ENCODE measurements around the gene LTBP4.
"Not testable (repeated sequence)": the region's sequence is repeated elsewhere in the genome, so short reads cannot be mapped to it uniquely, and the experiment has no call there.

Gene LTBP4

GRCh38 chr19:40617961-40618360 is 16.8 kb downstream of the LTBP4 start:
- Histone ChIP-seq H3K9ac (no peak overlapping the region), H3K4me2 (no peak overlapping the region), H3K4me3 (no peak overlapping the region), H4K20me1 (peaks cover 26% of the 10 kb centered on the region; the same call in 1 of the 2 replicates), H3K27me3 (no peaks in the 10 kb centered on the region), H3K9me3 (no peaks in the 10 kb centered on the region), H3K4me1 (peaks cover 14% of the 10 kb centered on the region), H3K36me3 (peaks cover 74% of the 10 kb centered on the region), H3K27ac (no peak overlapping the region)
- no peak for TF ChIP-seq Cebpa-rat (IDR thresholded peaks at IDR 0.05)

- Histone ChIP-seq H4K20me1 (peaks cover 27% of the 10 kb centered on the region; the same call in 1 of the 2 replicates), H3K4me1 (peaks cover 9% of the 10 kb centered on the region; the same call in 1 of the 2 replicates), H3K4me3 (no peak overlapping the region), H3K27me3 (no peaks in the 10 kb centered on the region), H3K9ac (no peak overlapping the region), H3K9me3 (no peaks in the 10 kb centered on the region), H3K4me2 (no peak overlapping the region), H3K27ac (no peak overlapping the region), H3K36me3 (peaks cover 90% of the 10 kb centered on the region)
- no peak for TF ChIP-seq Cebpa-rat (IDR thresholded peaks at IDR 0.05)
Observed at GRCh38 chr19:40619333-40620160, 18.4 kb downstream of the LTBP4 start.

- no peaks in the 10 kb centered on the region for H3K9me3 ChIP-seq
- H3K9ac ChIP-seq, result no peak overlapping the region
- no peak for TF ChIP-seq Cebpa-rat (IDR thresholded peaks at IDR 0.05)
- H3K27me3 ChIP-seq, result no peaks in the 10 kb centered on the region
- H4K20me1 ChIP-seq, result peaks cover 27% of the 10 kb centered on the region; the same call in 1 of the 2 replicates
- no peak overlapping the region for H3K4me3 ChIP-seq
- H3K4me2 ChIP-seq, result no peak overlapping the region
- no peak overlapping the region for H3K27ac ChIP-seq
- peaks cover 95% of the 10 kb centered on the region for H3K36me3 ChIP-seq
- peaks cover 9% of the 10 kb centered on the region; the same call in 1 of the 2 replicates for H3K4me1 ChIP-seq
Observed at GRCh38 chr19:40620161-40620485, 19.0 kb downstream of the LTBP4 start.

GRCh38 chr19:40621283-40621682 is 20.1 kb downstream of the LTBP4 start:
- Histone ChIP-seq H4K20me1 (peaks cover 16% of the 10 kb centered on the region; the same call in 1 of the 2 replicates), H3K4me3 (no peak overlapping the region), H3K36me3 (peaks cover 97% of the 10 kb centered on the region), H3K9ac (no peak overlapping the region), H3K4me1 (no peaks in the 10 kb centered on the region), H3K27ac (no peak overlapping the region), H3K27me3 (no peaks in the 10 kb centered on the region), H3K9me3 (no peaks in the 10 kb centered on the region), H3K4me2 (no peak overlapping the region)
- no peak for TF ChIP-seq Cebpa-rat (IDR thresholded peaks at IDR 0.05)

DNA sequence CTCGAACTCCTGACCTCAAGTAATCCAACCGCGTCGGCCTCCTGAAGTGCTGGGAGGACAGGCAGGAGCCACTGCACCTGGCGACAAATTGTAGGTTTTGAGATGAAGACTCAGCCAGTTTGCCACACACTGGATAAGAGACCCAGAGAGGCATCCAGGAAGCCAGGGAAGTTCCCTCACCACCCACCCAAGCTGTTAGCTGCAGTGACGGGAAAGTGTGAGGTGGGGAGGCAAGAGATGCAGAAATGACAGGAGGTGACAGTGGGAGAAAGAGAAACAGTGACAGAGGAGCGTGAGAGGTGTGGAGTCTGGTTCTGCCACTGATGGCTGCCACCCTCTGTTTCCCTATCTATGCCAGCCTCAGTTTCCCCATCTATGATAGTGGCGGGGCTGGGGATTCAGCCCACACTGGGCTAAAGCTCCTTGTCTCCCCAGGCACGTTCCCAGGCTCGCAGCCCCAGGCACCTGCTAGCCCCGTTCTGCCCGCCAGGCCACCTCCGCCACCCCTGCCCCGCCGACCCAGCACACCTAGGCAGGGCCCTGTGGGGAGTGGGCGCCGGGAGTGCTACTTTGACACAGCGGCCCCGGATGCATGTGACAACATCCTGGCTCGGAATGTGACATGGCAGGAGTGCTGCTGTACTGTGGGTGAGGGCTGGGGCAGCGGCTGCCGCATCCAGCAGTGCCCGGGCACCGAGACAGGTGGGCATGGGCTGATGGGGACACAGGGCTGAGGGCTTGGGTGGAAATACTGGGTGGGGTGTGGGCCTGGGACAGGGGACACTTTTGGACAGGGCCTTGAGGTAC is 21.0 kb downstream of the LTBP4 start:
- peaks cover 97% of the 10 kb centered on the region for H3K36me3 ChIP-seq
- H3K4me3 ChIP-seq, result no peak overlapping the region
- peaks cover 15% of the 10 kb centered on the region; the same call in 1 of the 2 replicates for H4K20me1 ChIP-seq
- H3K27me3 ChIP-seq, result no peaks in the 10 kb centered on the region
- H3K9me3 ChIP-seq, result no peaks in the 10 kb centered on the region
- no peak overlapping the region for H3K9ac ChIP-seq
- no peak for TF ChIP-seq Cebpa-rat (IDR thresholded peaks at IDR 0.05)
- H3K4me1 ChIP-seq, result no peaks in the 10 kb centered on the region
- H3K4me2 ChIP-seq, result no peak overlapping the region
- no peak overlapping the region for H3K27ac ChIP-seq

GRCh38 chr19:40622773-40623075 is 21.6 kb downstream of the LTBP4 start:
- Histone ChIP-seq H4K20me1 (0 out of 2 replicates have a peak, but pooled peaks cover 15% of the 10 kb centered on the region), H3K36me3 (peaks cover 99% of the 10 kb centered on the region), H3K27ac (no peak overlapping the region), H3K9ac (no peak overlapping the region), H3K4me1 (no peaks in the 10 kb centered on the region), H3K9me3 (no peaks in the 10 kb centered on the region), H3K27me3 (no peaks in the 10 kb centered on the region), H3K4me2 (no peak overlapping the region), H3K4me3 (no peak overlapping the region)
- no peak for TF ChIP-seq Cebpa-rat (IDR thresholded peaks at IDR 0.05)

GRCh38 chr19:40623403-40624251 is 22.5 kb downstream of the LTBP4 start:
- no peak for TF ChIP-seq Cebpa-rat (IDR thresholded peaks at IDR 0.05)

DNA sequence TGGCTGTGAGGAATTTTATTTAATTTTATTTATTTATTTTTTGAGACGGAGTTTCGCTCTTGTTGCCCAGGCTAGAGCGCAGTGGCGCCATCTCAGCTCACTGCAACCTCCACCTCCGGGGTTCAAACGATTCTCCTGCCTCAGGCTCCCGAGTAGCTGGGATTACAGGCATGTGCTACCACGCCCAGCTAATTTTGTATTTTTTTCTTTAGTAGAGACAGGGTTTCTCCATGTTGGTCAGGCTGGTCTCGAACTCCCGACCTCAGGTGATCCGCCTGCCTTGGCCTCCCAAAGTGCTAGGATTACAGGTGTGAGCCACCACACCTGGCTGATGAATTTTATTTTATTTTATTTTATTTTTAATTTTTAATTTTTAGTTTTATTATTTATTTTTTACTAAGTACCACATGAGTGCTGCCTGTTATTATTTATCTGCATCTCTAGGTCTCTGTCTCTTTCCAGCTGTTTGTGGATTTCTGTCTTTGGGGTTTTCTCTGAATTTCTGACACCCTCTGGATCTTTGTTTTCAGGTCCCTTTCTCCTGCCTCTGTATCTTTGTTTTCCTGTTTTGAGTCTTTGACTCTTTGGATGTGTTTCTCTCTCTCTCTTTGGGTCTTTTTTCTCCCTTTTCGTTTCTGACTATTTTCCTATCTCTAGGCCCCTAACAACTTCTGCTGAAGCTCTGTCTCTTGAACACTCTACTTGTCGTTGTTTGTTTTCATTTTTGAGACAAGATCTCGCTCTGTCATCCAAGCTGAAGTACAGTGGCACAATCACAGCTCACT is 23.4 kb downstream of the LTBP4 start:
- H3K4me2 ChIP-seq, H3K4me3 ChIP-seq, H3K27me3 ChIP-seq, H3K9me3 ChIP-seq, H3K4me1 ChIP-seq, H3K9ac ChIP-seq, H3K27ac ChIP-seq: not testable (repeated sequence)
- Histone ChIP-seq H3K36me3 (peaks cover 99% of the 10 kb centered on the region), H4K20me1 (0 out of 2 replicates have a peak, but pooled peaks cover 15% of the 10 kb centered on the region)

More at GRCh38 chr19:40623403-40624251, 22.5 kb downstream of the LTBP4 start:
- Histone ChIP-seq H4K20me1 (0 out of 2 replicates have a peak, but pooled peaks cover 15% of the 10 kb centered on the region), H3K9ac (no peak overlapping the region), H3K4me3 (no peak overlapping the region), H3K4me2 (no peak overlapping the region), H3K9me3 (no peaks in the 10 kb centered on the region), H3K36me3 (peaks cover 99% of the 10 kb centered on the region), H3K27me3 (no peaks in the 10 kb centered on the region), H3K27ac (no peak overlapping the region), H3K4me1 (no peaks in the 10 kb centered on the region)

Data from BLaER1 (cell line).